TTC549 (cell line): Measurements from ENCODE around the gene MRPL9.

Experiments used
- FAIRE-seq: peaks from 2 replicates; lab custom pipeline; 2012; peaks lifted over from hg19 to GRCh38; lab: Jason Lieb, UNC

MRPL9 gene

GRCh38 chr1:151710187-151710840 is 53.0 kb downstream of the MRPL9 start:
- no peak for FAIRE-seq
